HepG2 (cell line): ENCODE results near the gene PPP2R2C.

ENCODE experiments used
- BCL6 ChIP-seq: IDR thresholded peaks from 2 replicates; pipeline ENCODE4 v1.6.1; 2016; ENCODE audit warnings: missing genetic modification reagents, missing compliant biosample characterization
- EZH2 ChIP-seq: conservative IDR thresholded peaks from 2 replicates; pipeline ENCODE4 v1.6.1; 2012; ENCODE audit warnings: mild to moderate bottlenecking, low read depth, low read length, moderate library complexity
- FIP1L1 ChIP-seq: fragments of 200-400 bp; formaldehyde crosslinking; IDR thresholded peaks from 2 replicates; pipeline ENCODE4 v1.6.1; 2018; ENCODE audit warnings: low read depth, mild to moderate bottlenecking, low read length, moderate library complexity, borderline replicate concordance; ENCODE audit not compliant: insufficient read depth
- GABPB1 ChIP-seq: IDR thresholded peaks from 2 replicates; pipeline ENCODE4 v1.6.1; 2016; ENCODE audit warnings: mild to moderate bottlenecking, missing genetic modification reagents, moderate library complexity, missing compliant biosample characterization
- MEIS2 ChIP-seq: sonication (generic); formaldehyde crosslinking; IDR thresholded peaks from 2 replicates; pipeline ENCODE4 v1.9.0; 2021; ENCODE audit warnings: mild to moderate bottlenecking, missing genetic modification reagents
- MIER2 ChIP-seq: IDR thresholded peaks from 2 replicates; pipeline ENCODE4 v1.6.1; 2016; ENCODE audit warnings: missing biosample characterization, missing genetic modification reagents
- POLR2AphosphoS5 ChIP-seq: IDR thresholded peaks from 2 replicates; pipeline ENCODE4 v1.6.1; 2012; ENCODE audit warnings: low read depth, low read length
- RFX5 ChIP-seq: IDR thresholded peaks from 2 replicates; pipeline ENCODE4 v1.6.1; 2011; ENCODE audit warnings: low read depth, low read length, improper control_type of control experiment
- ZFYVE20 ChIP-seq: sonication (generic); formaldehyde crosslinking; IDR thresholded peaks from 2 replicates; pipeline ENCODE4 v1.8.0; 2023; ENCODE audit warnings: low read depth, mild to moderate bottlenecking, moderate library complexity, missing genetic modification reagents, borderline replicate concordance

DNA sequence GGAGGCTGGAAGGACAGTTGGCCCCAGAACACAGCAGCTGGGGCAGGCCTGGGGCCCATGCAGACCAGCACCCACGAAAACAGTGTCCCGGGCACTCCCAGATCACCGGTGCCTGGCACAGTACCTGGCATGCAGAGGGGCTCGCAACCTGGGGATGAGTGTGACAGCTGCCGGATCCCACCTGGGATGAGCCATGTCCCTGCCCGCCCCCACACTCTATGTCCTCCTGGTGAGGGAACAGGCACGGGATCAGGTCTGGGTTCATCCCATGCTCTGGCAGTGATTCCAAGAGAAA, 22.8 kb upstream of the PPP2R2C start:
- TF ChIP-seq EZH2 (no peak), RFX5 (no peak), MEIS2 (CRISPR knock-in tag) (no peak), POLR2AphosphoS5 (no peak), MIER2 (CRISPR knock-in tag) (no peak), BCL6 (CRISPR knock-in tag) (no peak), ZFYVE20 (CRISPR knock-in tag) (no peak), FIP1L1 (no peak), GABPB1 (CRISPR knock-in tag) (no peak)
